HEK293T (cell line): Measurements from ENCODE around the gene SERPINA12.

Experiments
- ARNT ChIP-seq: fragments of 450-650 bp; IDR thresholded peaks from 2 replicates; pipeline ENCODE4 v1.6.1; 2017; ENCODE audit warnings: mild to moderate bottlenecking
- BHLHE40 ChIP-seq: fragments of 450-650 bp; IDR thresholded peaks from 2 replicates; pipeline ENCODE4 v1.6.1; 2016; ENCODE audit warnings: mild to moderate bottlenecking, moderate library complexity, borderline replicate concordance
- FOXK2 ChIP-seq: fragments of 450-650 bp; IDR thresholded peaks from 2 replicates; pipeline ENCODE4 v1.6.1; 2016; ENCODE audit warnings: mild to moderate bottlenecking
- NFRKB ChIP-seq: fragments of 450-650 bp; IDR thresholded peaks from 2 replicates; pipeline ENCODE4 v1.6.1; 2016; ENCODE audit warnings: mild to moderate bottlenecking, moderate library complexity
- SP1 ChIP-seq: fragments of 450-650 bp; IDR thresholded peaks from 2 replicates; pipeline ENCODE4 v1.6.1; 2017

- TF ChIP-seq NFRKB = no peak
- no peak for TF ChIP-seq BHLHE40
- TF ChIP-seq SP1 = no peak
- no peak for TF ChIP-seq FOXK2
- no peak for TF ChIP-seq ARNT
These were observed 30.8 kb downstream of the SERPINA12 start for GRCh38 chr14:94478420-94478819.
